HepG2 (cell line): ENCODE results near the gene LRRC25. TPM values are rescaled to one million over a fixed set of nuclear protein-coding genes. Genes with fewer than 3 reads are reported as not detected.

Source experiments
- AGO2 ChIP-seq: fragments of 200-400 bp; formaldehyde crosslinking; optimal IDR thresholded peaks from 2 replicates; pipeline ENCODE3; 2017; ENCODE audit warnings: mild to moderate bottlenecking, low read depth, low read length, moderate library complexity
- BCL6 ChIP-seq: IDR thresholded peaks from 2 replicates; pipeline ENCODE4 v1.6.1; 2016; ENCODE audit warnings: missing genetic modification reagents, missing compliant biosample characterization
- CTCF ChIP-seq: sonication (generic); formaldehyde crosslinking; IDR thresholded peaks from 2 replicates; pipeline ENCODE4 v1.5.0; 2020; ENCODE audit warnings: mild to moderate bottlenecking, missing genetic modification reagents, moderate library complexity
- DRAP1 ChIP-seq: IDR thresholded peaks from 2 replicates; pipeline ENCODE4 v1.6.1; 2016; ENCODE audit warnings: missing genetic modification reagents, missing compliant biosample characterization
- FLYWCH1 ChIP-seq: sonication (generic); formaldehyde crosslinking; IDR thresholded peaks from 2 replicates; pipeline ENCODE4 v1.8.1; 2023; ENCODE audit warnings: mild to moderate bottlenecking, missing genetic modification reagents
- FOXK1 ChIP-seq: sonication (generic); formaldehyde crosslinking; IDR thresholded peaks from 2 replicates; pipeline ENCODE4 v1.4.0; 2020; ENCODE audit warnings: low read depth, missing genetic modification reagents, borderline replicate concordance
- MYC ChIP-seq: sonication (generic); formaldehyde crosslinking; IDR thresholded peaks from 2 replicates; pipeline ENCODE4 v1.9.0; 2021; ENCODE audit warnings: missing genetic modification reagents, borderline replicate concordance
- PPARG ChIP-seq: conservative IDR thresholded peaks from 2 replicates; pipeline ENCODE4 v1.6.1; 2016; ENCODE audit warnings: missing biosample characterization, missing genetic modification reagents
- SP1 ChIP-seq, 2 experiments: fragments of 450-650 bp in 1 of 2; sonication (generic) in 1 of 2; formaldehyde crosslinking in 1 of 2; IDR thresholded peaks; 2 replicates each; pipeline versions ENCODE4 v1.4.0 to v1.6.1; 2016 to 2020; ENCODE audit warnings: missing genetic modification reagents in 1 of 2
- TRIM24 ChIP-seq: sonication (generic); formaldehyde crosslinking; IDR thresholded peaks from 2 replicates; pipeline ENCODE4 v1.8.0; 2022; ENCODE audit warnings: mild to moderate bottlenecking, missing genetic modification reagents
- ZNF207 ChIP-seq: fragments of 450-650 bp; IDR thresholded peaks from 2 replicates; pipeline ENCODE4 v1.6.1; 2016; ENCODE audit warnings: antibody characterized with exemption, borderline replicate concordance
- ZNF678 ChIP-seq: sonication (generic); formaldehyde crosslinking; IDR thresholded peaks from 2 replicates; pipeline ENCODE4 v1.4.0; 2020; ENCODE audit warnings: mild to moderate bottlenecking, missing genetic modification reagents
- ZNF747 ChIP-seq: sonication (generic); formaldehyde crosslinking; IDR thresholded peaks from 2 replicates; pipeline ENCODE4 v1.8.1; 2023; ENCODE audit warnings: missing genetic modification reagents, mild to moderate bottlenecking, borderline replicate concordance
- polyA plus RNA-seq, 8 experiments: library from polyadenylated mRNA; depleted of rRNA in 3 of 8; stranded (reverse) in 7 of 8; unstranded in 1 of 8; fragments of >200 nt; fragmentation: Illumina TruSeq in 4 of 8; extraction: Trizol in 4 of 8; gene quantifications; 2 replicates each; pipeline versions ENCODE4 v1.2.1 to v1.2.3, GENCODE V29; 2011 to 2016; ENCODE audit warnings: low read depth in 4 of 8, missing spikeins in 1 of 8, mixed read lengths in 1 of 8; ENCODE audit not compliant: insufficient read depth in 1 of 8
- total RNA-seq, 5 experiments: library from RNA; depleted of rRNA; stranded (reverse); fragments of >200 nt; fragmentation: Illumina TruSeq; extraction: Trizol; gene quantifications; 2 replicates each; pipeline ENCODE4 v1.2.3, GENCODE V29; 2016; ENCODE audit warnings: low read depth in 1 of 5
- TF ChIP-seq, protein P1 (sequence below): sonication (generic); formaldehyde crosslinking; IDR thresholded peaks from 2 replicates; pipeline ENCODE4 v1.9.0; 2021; ENCODE audit warnings: mild to moderate bottlenecking, missing genetic modification reagents
- TF ChIP-seq, protein P2 (sequence below): sonication (generic); formaldehyde crosslinking; IDR thresholded peaks from 2 replicates; pipeline ENCODE4 v1.4.0; 2020; ENCODE audit warnings: mild to moderate bottlenecking, missing genetic modification reagents
- TF ChIP-seq, protein P3 (sequence below): sonication (generic); formaldehyde crosslinking; IDR thresholded peaks from 2 replicates; pipeline ENCODE4 v1.4.0; 2020; ENCODE audit warnings: missing genetic modification reagents

LRRC25 gene
- total and polyA plus RNA-seq, 2 of the 13 experiments (the other 11 are each of a cell fraction or from before 2014, with no cell fraction given) = 0.13 to 0.53 TPM

DNA sequence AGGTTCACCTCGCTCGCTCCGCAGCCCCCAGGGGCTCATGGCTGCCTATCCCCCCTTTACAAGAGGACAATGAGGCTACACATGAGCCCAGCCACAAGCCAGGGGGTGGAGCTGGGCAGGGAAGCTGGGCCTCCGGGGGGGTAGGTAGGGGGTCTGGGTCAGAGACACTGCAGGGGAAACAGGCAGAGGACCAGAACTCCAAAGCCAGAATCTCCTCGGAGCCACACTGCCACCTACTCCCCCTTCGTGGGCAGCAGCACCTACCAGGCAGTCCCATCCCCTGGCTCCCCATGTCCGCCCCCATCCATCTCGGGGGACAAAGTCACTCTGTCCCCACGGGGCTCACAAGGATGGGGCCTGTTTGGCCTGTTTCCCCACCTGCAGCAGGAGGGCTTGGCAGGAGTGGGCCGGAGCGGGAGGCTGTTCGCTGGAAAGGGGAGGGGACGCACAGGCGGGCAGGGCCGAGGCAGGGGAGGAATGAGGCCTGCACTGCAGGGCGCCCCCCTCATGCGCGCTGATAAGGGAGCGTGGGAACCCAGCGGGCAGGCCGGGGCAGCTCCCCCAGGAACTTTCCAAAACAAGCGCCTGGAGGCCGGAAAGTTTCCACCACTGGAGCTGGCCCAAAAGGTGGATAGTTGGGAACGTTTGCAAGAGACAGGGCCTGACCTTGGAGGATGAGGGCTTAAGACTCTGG, 41.1 kb upstream of the LRRC25 start (continued):
- TF ChIP-seq, protein P1, sequence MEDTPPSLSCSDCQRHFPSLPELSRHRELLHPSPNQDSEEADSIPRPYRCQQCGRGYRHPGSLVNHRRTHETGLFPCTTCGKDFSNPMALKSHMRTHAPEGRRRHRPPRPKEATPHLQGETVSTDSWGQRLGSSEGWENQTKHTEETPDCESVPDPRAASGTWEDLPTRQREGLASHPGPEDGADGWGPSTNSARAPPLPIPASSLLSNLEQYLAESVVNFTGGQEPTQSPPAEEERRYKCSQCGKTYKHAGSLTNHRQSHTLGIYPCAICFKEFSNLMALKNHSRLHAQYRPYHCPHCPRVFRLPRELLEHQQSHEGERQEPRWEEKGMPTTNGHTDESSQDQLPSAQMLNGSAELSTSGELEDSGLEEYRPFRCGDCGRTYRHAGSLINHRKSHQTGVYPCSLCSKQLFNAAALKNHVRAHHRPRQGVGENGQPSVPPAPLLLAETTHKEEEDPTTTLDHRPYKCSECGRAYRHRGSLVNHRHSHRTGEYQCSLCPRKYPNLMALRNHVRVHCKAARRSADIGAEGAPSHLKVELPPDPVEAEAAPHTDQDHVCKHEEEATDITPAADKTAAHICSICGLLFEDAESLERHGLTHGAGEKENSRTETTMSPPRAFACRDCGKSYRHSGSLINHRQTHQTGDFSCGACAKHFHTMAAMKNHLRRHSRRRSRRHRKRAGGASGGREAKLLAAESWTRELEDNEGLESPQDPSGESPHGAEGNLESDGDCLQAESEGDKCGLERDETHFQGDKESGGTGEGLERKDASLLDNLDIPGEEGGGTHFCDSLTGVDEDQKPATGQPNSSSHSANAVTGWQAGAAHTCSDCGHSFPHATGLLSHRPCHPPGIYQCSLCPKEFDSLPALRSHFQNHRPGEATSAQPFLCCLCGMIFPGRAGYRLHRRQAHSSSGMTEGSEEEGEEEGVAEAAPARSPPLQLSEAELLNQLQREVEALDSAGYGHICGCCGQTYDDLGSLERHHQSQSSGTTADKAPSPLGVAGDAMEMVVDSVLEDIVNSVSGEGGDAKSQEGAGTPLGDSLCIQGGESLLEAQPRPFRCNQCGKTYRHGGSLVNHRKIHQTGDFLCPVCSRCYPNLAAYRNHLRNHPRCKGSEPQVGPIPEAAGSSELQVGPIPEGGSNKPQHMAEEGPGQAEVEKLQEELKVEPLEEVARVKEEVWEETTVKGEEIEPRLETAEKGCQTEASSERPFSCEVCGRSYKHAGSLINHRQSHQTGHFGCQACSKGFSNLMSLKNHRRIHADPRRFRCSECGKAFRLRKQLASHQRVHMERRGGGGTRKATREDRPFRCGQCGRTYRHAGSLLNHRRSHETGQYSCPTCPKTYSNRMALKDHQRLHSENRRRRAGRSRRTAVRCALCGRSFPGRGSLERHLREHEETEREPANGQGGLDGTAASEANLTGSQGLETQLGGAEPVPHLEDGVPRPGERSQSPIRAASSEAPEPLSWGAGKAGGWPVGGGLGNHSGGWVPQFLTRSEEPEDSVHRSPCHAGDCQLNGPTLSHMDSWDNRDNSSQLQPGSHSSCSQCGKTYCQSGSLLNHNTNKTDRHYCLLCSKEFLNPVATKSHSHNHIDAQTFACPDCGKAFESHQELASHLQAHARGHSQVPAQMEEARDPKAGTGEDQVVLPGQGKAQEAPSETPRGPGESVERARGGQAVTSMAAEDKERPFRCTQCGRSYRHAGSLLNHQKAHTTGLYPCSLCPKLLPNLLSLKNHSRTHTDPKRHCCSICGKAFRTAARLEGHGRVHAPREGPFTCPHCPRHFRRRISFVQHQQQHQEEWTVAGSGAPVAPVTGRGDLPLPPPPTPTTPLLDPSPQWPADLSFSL (CRISPR knock-in tag) = no peak
- no peak for TF ChIP-seq PPARG (CRISPR knock-in tag)
- 0 out of 2 replicates have a peak, but pooled peaks have one; percentile 30 for TF ChIP-seq MYC (CRISPR knock-in tag)
- peak; percentile 53 for TF ChIP-seq CTCF (CRISPR knock-in tag)
- TF ChIP-seq DRAP1 = no peak
- TF ChIP-seq BCL6 (CRISPR knock-in tag) = no peak
- TF ChIP-seq, protein P2, sequence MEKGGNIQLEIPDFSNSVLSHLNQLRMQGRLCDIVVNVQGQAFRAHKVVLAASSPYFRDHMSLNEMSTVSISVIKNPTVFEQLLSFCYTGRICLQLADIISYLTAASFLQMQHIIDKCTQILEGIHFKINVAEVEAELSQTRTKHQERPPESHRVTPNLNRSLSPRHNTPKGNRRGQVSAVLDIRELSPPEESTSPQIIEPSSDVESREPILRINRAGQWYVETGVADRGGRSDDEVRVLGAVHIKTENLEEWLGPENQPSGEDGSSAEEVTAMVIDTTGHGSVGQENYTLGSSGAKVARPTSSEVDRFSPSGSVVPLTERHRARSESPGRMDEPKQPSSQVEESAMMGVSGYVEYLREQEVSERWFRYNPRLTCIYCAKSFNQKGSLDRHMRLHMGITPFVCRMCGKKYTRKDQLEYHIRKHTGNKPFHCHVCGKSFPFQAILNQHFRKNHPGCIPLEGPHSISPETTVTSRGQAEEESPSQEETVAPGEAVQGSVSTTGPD = no peak
- 0 out of 2 replicates have a peak, but pooled peaks have one; percentile 30 for TF ChIP-seq ZNF747
- TF ChIP-seq ZNF678 (CRISPR knock-in tag) = no peak
- TF ChIP-seq SP1 (IDR thresholded peaks at IDR 0.05) = no peak
- 0 out of 2 replicates have a peak, but pooled peaks have one; percentile 0 for TF ChIP-seq SP1 (CRISPR knock-in tag; IDR thresholded peaks at IDR 0.05)
- TF ChIP-seq, protein P3, sequence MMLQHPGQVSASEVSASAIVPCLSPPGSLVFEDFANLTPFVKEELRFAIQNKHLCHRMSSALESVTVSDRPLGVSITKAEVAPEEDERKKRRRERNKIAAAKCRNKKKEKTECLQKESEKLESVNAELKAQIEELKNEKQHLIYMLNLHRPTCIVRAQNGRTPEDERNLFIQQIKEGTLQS = no peak
- no peak for TF ChIP-seq TRIM24 (CRISPR knock-in tag)
- TF ChIP-seq FLYWCH1 = no peak
- TF ChIP-seq AGO2 = peak; percentile 90
- TF ChIP-seq FOXK1 (CRISPR knock-in tag) = no peak
- TF ChIP-seq ZNF207 = no peak
